Skeletal muscle satellite cell (primary cell): ENCODE measurements around the gene PAX9.

Experiments used
- H3K27me3 ChIP-seq: 2 replicates; pipeline ENCODE4 v1.7.0; 2013; ENCODE audit warnings: low read length; ENCODE audit not compliant: control insufficient read depth, insufficient read depth
- H3K36me3 ChIP-seq: 2 replicates; pipeline ENCODE4 v1.7.0; 2013; ENCODE audit warnings: mild to moderate bottlenecking, control low read depth, low read length; ENCODE audit not compliant: insufficient read depth
- H3K4me1 ChIP-seq: 2 replicates; pipeline ENCODE4 v1.7.0; 2013; ENCODE audit warnings: low read length; ENCODE audit not compliant: control insufficient read depth, insufficient read depth
- H3K4me2 ChIP-seq: 2 replicates; pipeline ENCODE4 v1.7.0; 2013; ENCODE audit warnings: mild to moderate bottlenecking, low read length
- H3K4me3 ChIP-seq: 2 replicates; pipeline ENCODE4 v1.7.0; 2013; ENCODE audit warnings: low read length
- H3K9ac ChIP-seq: 2 replicates; pipeline ENCODE4 v1.7.0; 2013; ENCODE audit warnings: mild to moderate bottlenecking, low read depth, low read length, moderate library complexity
- H3K9me3 ChIP-seq: replicated peaks from 2 replicates; pipeline ENCODE4 v1.7.0; 2013; ENCODE audit warnings: mild to moderate bottlenecking, control low read depth, low read length

PAX9 gene

GRCh38 chr14:36656687-36657398, 4.8 kb upstream of the PAX9 start:
- Histone ChIP-seq H3K4me3 (peak overlapping the region; percentile 62), H3K9me3 (no peaks in the 10 kb centered on the region)

GRCh38 chr14:36657399-36658122, 4.1 kb upstream of the PAX9 start:
- H3K27me3 ChIP-seq = peaks cover 94% of the 10 kb centered on the region
- no peaks in the 10 kb centered on the region for H3K9me3 ChIP-seq
- peaks cover 35% of the 10 kb centered on the region for H3K4me1 ChIP-seq
- no peaks in the 10 kb centered on the region for H3K36me3 ChIP-seq
- no peak overlapping the region for H3K9ac ChIP-seq
- peak overlapping the region; percentile 81 for H3K4me2 ChIP-seq
- H3K4me3 ChIP-seq = peak overlapping the region; percentile 62

More at GRCh38 chr14:36656687-36657398, 4.8 kb upstream of the PAX9 start:
- H3K9ac ChIP-seq = no peak overlapping the region
- H3K36me3 ChIP-seq = no peaks in the 10 kb centered on the region
- peak overlapping the region; percentile 81 for H3K4me2 ChIP-seq
- H3K4me1 ChIP-seq = peaks cover 30% of the 10 kb centered on the region
- H3K27me3 ChIP-seq = peaks cover 97% of the 10 kb centered on the region

GRCh38 chr14:36658123-36659009, 3.3 kb upstream of the PAX9 start:
- peak overlapping the region; percentile 81 for H3K4me2 ChIP-seq
- no peaks in the 10 kb centered on the region for H3K36me3 ChIP-seq
- H3K9me3 ChIP-seq = no peaks in the 10 kb centered on the region
- H3K27me3 ChIP-seq = peaks cover 92% of the 10 kb centered on the region
- H3K4me1 ChIP-seq = peaks cover 43% of the 10 kb centered on the region
- H3K9ac ChIP-seq = no peak overlapping the region
- H3K4me3 ChIP-seq = peak overlapping the region; percentile 62

GRCh38 chr14:36659010-36659821, 2.4 kb upstream of the PAX9 start:
- peaks cover 85% of the 10 kb centered on the region for H3K27me3 ChIP-seq
- H3K4me2 ChIP-seq = peak overlapping the region; percentile 22
- peaks cover 47% of the 10 kb centered on the region for H3K4me1 ChIP-seq
- no peak overlapping the region for H3K4me3 ChIP-seq
- no peak overlapping the region for H3K9ac ChIP-seq
- no peaks in the 10 kb centered on the region for H3K9me3 ChIP-seq
- H3K36me3 ChIP-seq = no peaks in the 10 kb centered on the region

GRCh38 chr14:36659822-36660735, 1.6 kb upstream of the PAX9 start:
- Histone ChIP-seq H3K9ac (no peak overlapping the region), H3K4me1 (peaks cover 47% of the 10 kb centered on the region), H3K36me3 (no peaks in the 10 kb centered on the region), H3K9me3 (no peaks in the 10 kb centered on the region), H3K4me3 (no peak overlapping the region), H3K4me2 (no peak overlapping the region), H3K27me3 (peaks cover 78% of the 10 kb centered on the region)

- H3K4me3 ChIP-seq = peak overlapping the region; percentile 76
- H3K36me3 ChIP-seq = no peaks in the 10 kb centered on the region
- no peak overlapping the region for H3K9ac ChIP-seq
- H3K4me2 ChIP-seq = peak overlapping the region; percentile 94
- H3K9me3 ChIP-seq = no peaks in the 10 kb centered on the region
- H3K4me1 ChIP-seq = peaks cover 50% of the 10 kb centered on the region
- peaks cover 69% of the 10 kb centered on the region for H3K27me3 ChIP-seq
Measured at GRCh38 chr14:36660736-36661505, 739 bp upstream of the PAX9 start.

- Histone ChIP-seq H3K4me2 (peak overlapping the region; percentile 94), H3K9ac (peak overlapping the region; percentile 84), H3K27me3 (peaks cover 62% of the 10 kb centered on the region), H3K4me1 (peaks cover 51% of the 10 kb centered on the region), H3K36me3 (no peaks in the 10 kb centered on the region), H3K4me3 (peak overlapping the region; percentile 76), H3K9me3 (no peaks in the 10 kb centered on the region)
Measured at GRCh38 chr14:36662258-36662542, 540 bp downstream of the PAX9 start.

GRCh38 chr14:36662543-36663403, 1.1 kb downstream of the PAX9 start:
- Histone ChIP-seq H3K36me3 (no peaks in the 10 kb centered on the region), H3K4me1 (peaks cover 50% of the 10 kb centered on the region), H3K27me3 (peaks cover 61% of the 10 kb centered on the region), H3K9ac (peak overlapping the region; percentile 84), H3K4me2 (peak overlapping the region; percentile 94), H3K9me3 (no peaks in the 10 kb centered on the region), H3K4me3 (peak overlapping the region; percentile 76)
